Measurements from ENCODE around the gene CHST8. TPM values are rescaled to one million over a fixed set of nuclear protein-coding genes. Genes with fewer than 3 reads are reported as not detected.

Gene CHST8
- total RNA-seq, 1 donor from 2014 or later, result 3.0 TPM

DNA sequence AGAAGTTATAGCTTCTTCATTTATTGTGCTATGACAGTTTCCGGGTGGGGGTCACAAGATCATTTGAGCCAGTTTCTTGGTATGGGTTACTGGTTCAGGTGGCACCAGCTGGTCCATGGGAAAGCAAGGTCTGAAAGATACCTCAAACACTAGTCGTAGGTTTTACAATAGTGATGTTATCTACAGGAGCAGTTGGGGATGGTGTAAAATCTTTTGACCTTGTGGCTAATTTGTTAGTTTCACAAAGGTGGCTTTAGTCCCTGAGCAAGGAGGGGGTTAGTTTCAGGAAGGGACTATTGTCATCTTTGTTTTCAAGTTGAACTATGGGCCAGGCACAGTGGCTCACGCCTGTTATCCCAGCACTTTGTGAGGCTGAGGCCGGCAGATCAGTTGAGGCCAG is 24.6 kb downstream of the CHST8 start:
- Mint-ChIP-seq H3K9me3 (ENCODE audit: low read depth) (no peaks in the 10 kb centered on the region), H3K27me3 (peaks cover 4% of the 10 kb centered on the region), H3K36me3 (ENCODE audit: insufficient read depth) (no peaks in the 10 kb centered on the region), H3K4me1 (ENCODE audit: low read depth) (no peaks in the 10 kb centered on the region), H3K4me3 (ENCODE audit: low read depth) (no peak overlapping the region), H3K27ac (no peak overlapping the region)
- no peak for DNase-seq (ENCODE audit: low spot score, unreplicated experiment)
- TF ChIP-seq, protein P1, sequence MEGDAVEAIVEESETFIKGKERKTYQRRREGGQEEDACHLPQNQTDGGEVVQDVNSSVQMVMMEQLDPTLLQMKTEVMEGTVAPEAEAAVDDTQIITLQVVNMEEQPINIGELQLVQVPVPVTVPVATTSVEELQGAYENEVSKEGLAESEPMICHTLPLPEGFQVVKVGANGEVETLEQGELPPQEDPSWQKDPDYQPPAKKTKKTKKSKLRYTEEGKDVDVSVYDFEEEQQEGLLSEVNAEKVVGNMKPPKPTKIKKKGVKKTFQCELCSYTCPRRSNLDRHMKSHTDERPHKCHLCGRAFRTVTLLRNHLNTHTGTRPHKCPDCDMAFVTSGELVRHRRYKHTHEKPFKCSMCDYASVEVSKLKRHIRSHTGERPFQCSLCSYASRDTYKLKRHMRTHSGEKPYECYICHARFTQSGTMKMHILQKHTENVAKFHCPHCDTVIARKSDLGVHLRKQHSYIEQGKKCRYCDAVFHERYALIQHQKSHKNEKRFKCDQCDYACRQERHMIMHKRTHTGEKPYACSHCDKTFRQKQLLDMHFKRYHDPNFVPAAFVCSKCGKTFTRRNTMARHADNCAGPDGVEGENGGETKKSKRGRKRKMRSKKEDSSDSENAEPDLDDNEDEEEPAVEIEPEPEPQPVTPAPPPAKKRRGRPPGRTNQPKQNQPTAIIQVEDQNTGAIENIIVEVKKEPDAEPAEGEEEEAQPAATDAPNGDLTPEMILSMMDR (IDR thresholded peaks at IDR 0.05; ENCODE audit: unreplicated experiment), result no peak

DNA sequence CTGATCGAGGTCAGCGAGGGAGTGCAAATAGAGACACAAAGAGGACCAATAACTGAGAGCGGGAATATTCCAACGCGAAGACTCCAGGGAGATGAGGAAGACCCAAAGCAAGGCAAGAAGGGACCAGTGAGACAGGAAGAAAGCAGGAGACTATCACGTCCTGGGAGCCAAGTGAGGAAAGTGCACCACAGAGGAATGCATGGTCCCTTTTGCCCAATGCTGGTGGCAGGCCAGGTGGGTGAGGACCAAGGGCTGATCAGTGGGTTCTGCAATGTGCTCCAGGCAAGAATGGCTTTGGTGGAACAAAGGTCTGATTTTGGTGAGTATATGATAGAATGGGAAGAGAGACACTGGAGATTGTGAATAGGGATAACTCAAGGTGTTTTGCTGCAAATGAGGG is 25.4 kb downstream of the CHST8 start:
- no peaks in the 10 kb centered on the region for H3K36me3 Mint-ChIP-seq (ENCODE audit: insufficient read depth)

DNA sequence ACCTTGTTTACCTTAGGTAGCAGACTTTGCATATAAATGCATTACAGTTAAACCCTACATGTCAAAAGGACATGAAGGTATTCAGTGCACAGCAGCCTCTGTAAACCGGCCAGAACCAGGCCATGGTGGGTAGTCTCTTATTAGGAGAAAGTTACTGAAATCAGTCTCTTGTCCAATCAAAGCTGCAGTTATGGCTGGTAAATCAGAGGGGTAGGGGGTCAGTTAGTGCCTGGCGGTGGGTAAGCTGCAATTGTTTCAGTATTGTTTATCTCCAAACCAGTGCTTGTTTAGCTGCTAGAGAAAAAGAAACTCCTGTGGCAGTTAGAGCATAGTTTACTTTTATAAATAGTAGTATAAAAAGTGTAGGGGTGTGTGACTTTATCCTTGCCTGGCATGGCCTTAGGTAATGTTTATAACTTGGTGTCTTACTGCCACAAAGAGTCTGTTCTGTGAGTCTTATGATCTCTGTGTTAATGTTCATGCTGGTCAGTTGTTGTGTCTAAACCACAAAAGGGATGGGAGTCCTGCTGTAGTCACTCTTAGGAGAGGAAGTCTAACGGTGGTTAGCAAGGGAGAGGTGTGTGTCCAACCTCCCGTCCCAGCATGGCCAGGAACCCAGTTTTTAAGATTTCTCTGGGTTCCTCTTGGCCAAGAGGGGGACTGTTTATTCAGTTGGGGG is 28.0 kb downstream of the CHST8 start:
- H3K4me1 Mint-ChIP-seq (ENCODE audit: low read depth), result no peaks in the 10 kb centered on the region
- no peak for DNase-seq (ENCODE audit: low spot score, unreplicated experiment)
- no peak overlapping the region for H3K27ac Mint-ChIP-seq

More for the DNA sequence above, 25.4 kb downstream of the CHST8 start:
- TF ChIP-seq, protein P1 (IDR thresholded peaks at IDR 0.05; ENCODE audit: unreplicated experiment), result no peak
- Mint-ChIP-seq H3K27me3 (peaks cover 4% of the 10 kb centered on the region), H3K4me3 (ENCODE audit: low read depth) (no peak overlapping the region), H3K4me1 (ENCODE audit: low read depth) (no peaks in the 10 kb centered on the region), H3K27ac (no peak overlapping the region), H3K9me3 (ENCODE audit: low read depth) (no peaks in the 10 kb centered on the region)
- DNase-seq (ENCODE audit: low spot score, unreplicated experiment), result no peak

DNA sequence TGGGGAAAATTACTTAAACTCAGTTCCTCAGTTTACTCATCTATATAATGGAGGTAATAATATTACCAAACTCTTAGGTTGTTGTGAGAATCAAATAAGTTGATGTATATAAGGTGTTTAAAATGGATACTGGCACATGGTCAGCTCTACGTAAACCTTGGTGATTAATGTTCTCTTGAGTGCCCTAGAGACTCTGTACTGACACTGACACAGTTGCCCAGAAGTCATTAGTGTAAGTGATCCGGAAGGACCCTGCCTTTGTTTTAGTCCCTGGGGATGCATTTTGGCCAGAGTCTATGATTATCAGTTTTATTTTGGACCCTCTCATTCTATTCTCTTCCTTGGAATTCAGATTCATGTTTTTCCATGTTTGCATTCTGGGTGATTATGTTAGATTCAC is 31.9 kb downstream of the CHST8 start:
- TF ChIP-seq, protein P1 (IDR thresholded peaks at IDR 0.05; ENCODE audit: unreplicated experiment), result no peak
- no peak for DNase-seq (ENCODE audit: low spot score, unreplicated experiment)

More for the DNA sequence above, 28.0 kb downstream of the CHST8 start:
- no peaks in the 10 kb centered on the region for H3K36me3 Mint-ChIP-seq (ENCODE audit: insufficient read depth)
- no peaks in the 10 kb centered on the region for H3K9me3 Mint-ChIP-seq (ENCODE audit: low read depth)
- H3K4me3 Mint-ChIP-seq (ENCODE audit: low read depth), result no peak overlapping the region
- TF ChIP-seq, protein P1 (IDR thresholded peaks at IDR 0.05; ENCODE audit: unreplicated experiment), result no peak
- H3K27me3 Mint-ChIP-seq, result peaks cover 4% of the 10 kb centered on the region

DNA sequence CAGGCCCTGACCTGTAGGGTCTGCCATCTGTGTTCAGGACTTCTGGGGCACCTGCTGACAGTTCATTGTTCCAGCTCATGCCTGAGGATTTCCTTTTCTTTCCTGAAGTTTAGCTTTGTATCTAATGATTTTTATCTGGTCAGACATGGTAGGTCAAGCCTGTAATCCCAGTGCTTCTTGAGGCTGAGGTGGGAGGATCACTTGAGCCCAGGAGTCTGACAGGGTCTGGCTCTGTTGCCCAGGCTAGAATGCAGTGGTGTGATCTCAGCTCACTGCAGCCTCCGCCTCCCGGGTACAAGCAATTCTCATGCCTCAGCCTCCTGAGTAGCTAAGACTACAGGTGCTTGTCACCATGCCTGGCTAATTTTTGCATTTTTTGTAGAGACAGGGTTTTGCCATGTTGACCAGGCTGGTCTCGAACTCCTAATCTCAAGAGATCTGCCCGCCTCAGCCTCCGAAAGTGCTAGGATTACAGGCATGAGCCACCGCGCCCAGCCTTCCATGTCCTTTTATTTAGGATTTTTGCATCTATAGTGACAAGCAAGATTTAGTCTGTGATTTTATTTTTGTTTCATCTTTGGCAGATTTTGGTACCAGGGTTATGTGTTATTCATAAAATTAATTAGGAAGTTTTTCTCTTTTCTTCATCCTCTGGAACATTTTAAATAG is 33.2 kb downstream of the CHST8 start:
- no peaks in the 10 kb centered on the region for H3K9me3 Mint-ChIP-seq (ENCODE audit: low read depth)
- H3K36me3 Mint-ChIP-seq (ENCODE audit: insufficient read depth), result no peaks in the 10 kb centered on the region
- no peak overlapping the region for H3K4me3 Mint-ChIP-seq (ENCODE audit: low read depth)
- TF ChIP-seq, protein P1 (IDR thresholded peaks at IDR 0.05; ENCODE audit: unreplicated experiment), result no peak
- H3K27ac Mint-ChIP-seq, result no peak overlapping the region
- H3K4me1 Mint-ChIP-seq (ENCODE audit: low read depth), result no peaks in the 10 kb centered on the region
- no peak for DNase-seq (ENCODE audit: low spot score, unreplicated experiment)
- no peaks in the 10 kb centered on the region for H3K27me3 Mint-ChIP-seq

More for the DNA sequence above, 31.9 kb downstream of the CHST8 start:
- H3K36me3 Mint-ChIP-seq (ENCODE audit: insufficient read depth), result no peaks in the 10 kb centered on the region
- H3K4me1 Mint-ChIP-seq (ENCODE audit: low read depth), result no peaks in the 10 kb centered on the region
- no peaks in the 10 kb centered on the region for H3K27me3 Mint-ChIP-seq
- no peak overlapping the region for H3K4me3 Mint-ChIP-seq (ENCODE audit: low read depth)
- H3K9me3 Mint-ChIP-seq (ENCODE audit: low read depth), result no peaks in the 10 kb centered on the region
- H3K27ac Mint-ChIP-seq, result no peak overlapping the region
